Left renal pelvis (tissue), 4 donors: ENCODE data around the gene FRAS1. TPM values are rescaled to one million over a fixed set of nuclear protein-coding genes. Genes with fewer than 3 reads are reported as not detected.
"Not testable (repeated sequence)": the region's sequence is repeated elsewhere in the genome, so short reads cannot be mapped to it uniquely, and the experiment has no call there.

Experiments used
- DNase-seq, 4 donors: peaks; one replicate each; pipeline ENCODE4 v3.0.0-alpha.2; 2013; ENCODE audit warnings: low read depth in 4 of 4, low spot score in 3 of 4
- polyA plus RNA-seq, 4 donors: library from polyadenylated mRNA; unstranded; fragments of 120-200 nt; gene quantifications; one replicate each; pipeline ENCODE4 v1.2.1, GENCODE V29; 2013; ENCODE audit not compliant: insufficient read length in 4 of 4

The FRAS1 gene
- polyA plus RNA-seq, 4 donors, result 10.2 to 85.5 (median 66.8) TPM

GRCh38 chr4:78100060-78100459 lies 42.9 kb downstream of the FRAS1 start:
- DNase-seq, result no peak

GRCh38 chr4:78119698-78120097 lies 62.6 kb downstream of the FRAS1 start:
- DNase-seq, result no peak

- no peak for DNase-seq
These were observed 63.2 kb downstream of the FRAS1 start for GRCh38 chr4:78120144-78120880.

- no peak for DNase-seq
These were observed 64.3 kb downstream of the FRAS1 start for GRCh38 chr4:78121338-78121904.

- not testable (repeated sequence) for DNase-seq
These were observed 68.8 kb downstream of the FRAS1 start for GRCh38 chr4:78125834-78126331.

- no peak for DNase-seq
These were observed 72.4 kb downstream of the FRAS1 start for GRCh38 chr4:78129383-78130108.

- no peak for DNase-seq
These were observed 74.3 kb downstream of the FRAS1 start for GRCh38 chr4:78131403-78131802.

- DNase-seq, result no peak
These were observed 79.3 kb downstream of the FRAS1 start for GRCh38 chr4:78136109-78137081.

- no peak for DNase-seq
These were observed 80.4 kb downstream of the FRAS1 start for GRCh38 chr4:78137532-78137931.

GRCh38 chr4:78138252-78138651 lies 81.1 kb downstream of the FRAS1 start:
- DNase-seq, result no peak

GRCh38 chr4:78143634-78144033 lies 86.5 kb downstream of the FRAS1 start:
- no peak for DNase-seq

- DNase-seq, result no peak
These were observed 87.9 kb downstream of the FRAS1 start for GRCh38 chr4:78145008-78145407.

- DNase-seq, result no peak
These were observed 88.5 kb downstream of the FRAS1 start for GRCh38 chr4:78145622-78146021.

- DNase-seq, result peak; percentile 46 to 64 (median 52)
These were observed 92.8 kb downstream of the FRAS1 start for GRCh38 chr4:78149751-78150542.

GRCh38 chr4:78150543-78150864 lies 93.4 kb downstream of the FRAS1 start:
- peak; percentile 28 to 39 (median 32) for DNase-seq

- no peak for DNase-seq
These were observed 95.7 kb downstream of the FRAS1 start for GRCh38 chr4:78152795-78153194.

GRCh38 chr4:78154972-78155590 lies 98.0 kb downstream of the FRAS1 start:
- DNase-seq, result no peak

- DNase-seq, result no peak
These were observed 98.5 kb downstream of the FRAS1 start for GRCh38 chr4:78155616-78156105.

GRCh38 chr4:78156520-78156919 lies 99.4 kb downstream of the FRAS1 start:
- no peak for DNase-seq
